GM19452 (cell line): ENCODE results near the gene SH3PXD2B.

ENCODE experiments used
- ATAC-seq: cut with Tn5 transposase; IDR thresholded peaks from one replicate; pipeline ENCODE4 v1.9.1; 2021; ENCODE audit not compliant: unreplicated experiment

SH3PXD2B gene

DNA sequence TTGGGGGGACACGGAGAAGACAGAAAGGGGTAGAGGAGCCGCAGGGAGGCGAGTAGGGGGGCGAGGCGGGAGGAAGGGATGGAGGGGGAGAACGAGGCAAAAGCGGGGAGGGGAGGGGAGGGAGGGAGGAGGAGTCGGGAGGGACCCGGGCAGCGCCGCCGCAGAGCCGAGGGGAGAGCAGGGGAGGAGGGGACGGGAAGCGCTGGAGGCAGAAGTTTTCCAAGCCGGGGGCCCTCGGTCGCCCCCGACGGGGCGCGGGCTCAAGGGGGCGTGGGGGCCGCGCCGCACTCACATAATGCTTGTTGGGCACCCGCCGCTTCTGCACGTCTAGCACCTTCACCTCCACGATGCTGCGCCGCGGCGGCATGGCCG is 353 bp downstream of the SH3PXD2B start:
- no peak for ATAC-seq

DNA sequence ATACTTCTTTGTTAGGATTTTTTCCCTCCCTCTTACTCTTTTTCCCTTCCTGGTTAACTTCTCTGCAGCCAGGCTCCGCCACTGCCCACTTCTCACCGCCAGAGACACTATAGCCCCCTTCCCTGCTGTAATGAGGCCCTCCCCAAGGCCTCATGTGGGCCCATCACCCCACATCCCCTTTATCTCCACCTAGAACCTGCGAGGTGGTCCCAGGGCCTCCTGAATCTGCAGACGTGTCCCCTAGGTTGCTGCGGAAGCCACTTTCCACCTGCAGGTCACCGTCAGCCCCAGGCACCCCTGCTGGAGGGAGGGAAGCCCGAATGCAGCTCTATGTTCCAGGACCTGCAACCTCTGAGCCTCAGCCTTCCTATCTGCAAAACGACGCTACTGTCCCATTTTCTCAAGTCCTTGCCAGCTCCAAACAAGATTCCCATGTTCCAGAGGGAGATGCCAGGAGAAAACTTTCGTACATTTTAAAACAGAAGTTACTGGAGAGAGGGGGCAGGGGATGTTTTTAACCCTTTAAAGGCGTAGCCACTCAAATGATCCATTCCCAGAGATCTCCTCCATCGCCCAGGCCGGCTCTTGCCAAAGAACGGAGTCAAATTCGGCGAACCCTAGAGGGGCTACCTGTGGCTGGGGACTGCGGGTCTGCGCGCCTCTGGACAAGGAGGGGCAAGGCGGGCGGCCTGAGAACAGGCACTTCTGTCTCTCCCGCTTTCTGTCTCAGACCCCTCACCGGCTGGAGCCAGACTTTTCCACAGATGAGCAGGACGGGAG is 929 bp downstream of the SH3PXD2B start:
- no peak for ATAC-seq

DNA sequence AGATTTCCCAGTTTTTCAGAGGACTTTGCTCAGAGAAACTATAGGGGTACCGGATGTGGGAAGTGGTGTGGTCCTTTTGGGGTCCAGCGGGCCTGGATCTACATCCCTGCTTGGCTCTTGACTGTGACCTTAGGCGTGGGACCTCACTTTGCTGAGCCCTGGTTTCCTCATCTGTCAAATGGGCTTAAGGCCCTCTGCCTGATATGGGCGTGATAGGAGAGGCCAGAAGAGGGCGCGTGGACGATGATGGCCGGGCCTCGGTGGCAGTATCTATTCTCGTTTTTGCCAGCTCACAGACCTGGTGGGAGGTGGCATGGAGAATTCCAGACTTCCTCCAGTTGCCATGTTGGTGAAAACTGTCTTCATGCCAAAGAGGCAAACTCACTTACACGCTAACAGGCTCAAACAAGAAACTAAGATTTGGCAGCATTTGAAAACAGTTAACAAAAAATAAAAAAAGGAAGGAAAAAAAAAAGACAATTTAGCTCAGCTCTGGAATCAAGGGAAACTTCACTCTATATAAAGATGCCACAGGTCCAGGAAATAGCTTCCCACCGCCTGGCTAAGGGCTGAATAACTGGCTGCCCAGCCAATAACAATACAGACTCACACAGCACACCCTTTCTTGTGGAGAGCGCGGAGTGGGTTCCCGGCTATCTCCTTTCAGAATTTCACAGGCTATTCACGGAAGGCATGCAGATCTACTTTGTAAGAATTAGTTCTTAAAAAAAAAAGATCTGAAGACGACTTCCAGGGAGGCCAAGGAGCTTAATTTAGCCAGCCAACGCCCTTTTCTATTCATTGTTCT is 1.7 kb downstream of the SH3PXD2B start:
- no peak for ATAC-seq

DNA sequence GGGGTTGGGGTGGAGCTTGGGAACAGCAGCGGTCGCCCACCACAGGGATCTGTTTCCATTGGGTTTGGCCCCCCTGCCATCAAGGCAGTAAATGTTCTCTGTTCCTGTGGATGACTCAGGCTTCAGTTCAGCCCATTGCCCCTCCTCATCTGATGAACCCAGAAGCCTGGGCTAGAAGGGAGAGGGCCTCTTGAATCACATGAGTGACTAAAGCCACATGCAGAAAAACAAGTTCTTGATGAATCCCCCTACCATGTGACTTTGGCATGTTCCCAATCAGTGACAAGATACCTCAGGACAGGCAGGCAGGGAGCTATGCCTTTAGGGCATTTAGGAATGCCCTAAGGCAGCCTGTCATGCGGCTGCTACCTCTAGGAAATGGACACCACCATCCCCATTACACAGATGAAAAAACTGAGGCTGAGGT is 2.5 kb downstream of the SH3PXD2B start:
- no peak for ATAC-seq

DNA sequence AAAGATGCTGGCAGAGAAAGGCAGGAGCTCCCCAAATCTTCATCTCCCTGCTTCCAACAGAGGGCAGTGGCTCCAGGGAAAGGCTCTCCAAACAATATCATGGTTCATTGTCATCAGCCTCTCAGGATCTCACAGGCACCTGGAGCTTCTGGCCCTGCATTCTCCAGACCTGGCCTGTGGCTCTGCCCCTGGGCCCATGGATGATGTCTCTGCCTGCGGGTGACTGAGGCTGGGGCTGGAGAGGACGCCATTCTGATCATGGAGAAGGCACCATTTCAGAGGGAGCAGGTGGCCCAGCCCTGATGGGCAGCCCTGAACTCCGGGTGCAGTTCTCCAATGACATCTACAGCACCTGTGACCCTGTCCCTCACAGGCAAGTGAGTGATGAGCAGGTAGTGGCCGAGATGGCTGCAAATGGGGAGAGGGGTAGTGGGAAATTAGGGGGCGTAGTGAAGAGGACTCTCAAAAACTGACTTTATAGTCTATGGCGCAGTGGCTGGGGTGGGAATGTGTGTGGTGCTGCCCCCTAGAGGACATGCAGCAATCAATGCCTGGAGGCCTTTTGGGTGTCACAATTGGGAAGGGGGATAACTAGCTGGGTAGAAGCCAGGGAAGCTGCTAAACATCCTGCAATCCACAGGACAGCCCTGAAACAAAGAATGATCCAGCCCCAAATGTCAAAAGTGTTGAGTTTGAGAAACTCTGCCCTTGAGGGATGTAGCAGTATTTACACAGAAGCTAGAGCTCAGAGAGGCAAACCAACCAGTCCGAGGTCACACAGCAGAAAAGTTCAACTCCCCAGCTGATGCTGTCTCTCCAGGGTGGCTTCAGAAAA is 3.2 kb downstream of the SH3PXD2B start:
- ATAC-seq, result no peak

DNA sequence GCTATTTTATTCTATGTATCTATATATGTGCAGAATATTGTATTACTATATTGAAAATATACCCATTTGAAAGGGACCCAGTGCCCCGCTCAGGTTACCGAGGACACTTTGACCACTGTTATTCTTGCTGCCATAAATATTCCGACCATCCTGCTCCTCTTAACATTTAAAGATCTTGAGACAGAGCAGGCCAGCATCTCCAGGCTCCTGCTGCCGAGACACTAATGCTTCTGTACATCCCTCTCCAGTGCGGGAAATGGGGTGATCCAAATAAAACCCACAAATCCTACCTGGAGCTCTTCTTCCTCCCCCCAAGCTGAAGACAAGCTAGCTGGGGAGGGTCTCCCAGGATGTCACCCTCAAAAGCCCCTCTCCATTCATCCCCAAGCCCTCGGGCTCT is 3.9 kb downstream of the SH3PXD2B start:
- ATAC-seq, result no peak

DNA sequence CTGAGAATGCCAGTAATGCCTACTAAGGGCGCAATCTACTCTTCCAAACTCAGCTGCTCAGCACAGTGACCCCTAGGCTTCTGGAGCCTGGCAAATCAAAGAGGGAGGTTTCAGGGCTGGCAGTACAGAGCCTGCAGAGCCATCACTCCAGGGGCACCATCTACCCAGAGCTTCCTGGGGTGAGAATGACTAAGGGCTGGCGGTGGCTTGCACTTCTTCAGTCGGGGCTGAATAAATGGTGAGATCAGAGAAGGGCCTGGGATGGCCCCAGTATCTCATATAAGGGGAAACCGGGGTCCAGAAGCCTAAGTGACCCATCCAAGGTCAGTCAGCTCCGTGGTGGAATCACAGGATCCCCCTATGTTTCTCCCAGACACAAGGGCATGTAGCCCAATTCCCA is 5.3 kb downstream of the SH3PXD2B start:
- no peak for ATAC-seq

DNA sequence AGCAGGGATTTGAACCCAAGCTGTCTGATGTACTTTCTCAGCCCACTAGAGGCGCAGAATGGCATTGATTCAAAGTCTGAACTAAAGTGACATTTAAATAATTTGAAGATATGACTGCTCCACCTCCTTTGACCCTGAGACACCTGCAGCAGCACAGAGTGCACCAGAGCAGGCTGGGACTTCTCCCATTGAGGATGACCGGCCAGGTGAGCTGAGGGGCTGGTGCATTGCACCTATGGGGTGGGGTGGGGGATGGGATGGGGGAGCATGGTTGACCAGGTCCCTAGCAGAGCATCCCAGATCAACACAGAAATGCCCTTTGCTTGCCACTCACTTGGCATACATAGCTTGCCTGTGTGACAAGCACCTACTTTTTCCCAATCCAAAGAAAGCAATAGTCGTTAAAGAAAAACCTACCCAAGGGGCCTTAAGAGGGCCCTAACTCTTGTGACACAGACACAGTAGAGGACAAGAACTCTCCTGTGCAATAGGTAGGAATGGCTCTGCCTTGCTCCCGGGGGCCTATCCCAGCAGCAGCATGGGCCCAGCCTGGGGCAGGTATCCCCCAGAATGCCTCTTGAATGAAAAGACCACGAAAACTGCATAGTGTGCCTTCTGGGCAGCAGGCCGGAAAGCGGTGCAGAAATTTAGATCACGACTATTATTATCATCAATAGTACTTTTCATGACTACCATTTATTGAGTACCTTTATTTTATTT is 6.5 kb downstream of the SH3PXD2B start:
- ATAC-seq, result no peak

DNA sequence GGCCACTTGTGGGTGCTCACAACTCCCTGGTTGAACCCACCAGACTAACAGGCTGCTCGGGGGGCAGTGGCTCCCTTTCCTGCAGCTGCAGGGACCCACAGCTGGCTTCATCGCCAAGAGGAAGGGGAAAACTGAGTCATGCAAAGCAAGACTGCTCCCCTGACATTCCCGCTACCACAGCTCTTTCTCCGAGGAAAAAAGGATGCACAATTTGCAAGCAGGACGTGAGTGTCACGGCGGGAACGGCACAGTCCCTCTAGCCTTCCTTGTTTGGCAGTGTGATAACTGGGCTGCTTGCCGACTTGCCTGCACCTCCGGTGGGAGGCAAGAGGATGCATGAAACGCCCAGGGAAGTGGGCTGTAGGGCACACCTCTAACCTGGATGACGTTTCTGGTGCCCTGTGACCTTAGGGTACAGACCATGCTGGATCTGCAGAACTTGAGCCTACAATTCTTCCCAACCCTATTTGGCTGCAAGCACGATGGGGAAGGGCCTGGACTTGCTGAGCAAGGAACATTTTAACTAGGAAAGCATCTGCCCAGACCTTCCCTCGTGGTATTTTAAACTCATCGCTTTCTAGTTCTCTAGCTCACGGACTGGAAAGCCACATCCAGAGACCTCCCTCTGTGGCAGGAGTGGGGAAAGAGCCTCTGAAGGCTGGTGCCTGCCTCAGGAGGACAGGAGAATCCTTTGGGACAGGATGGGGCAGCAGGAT is 7.8 kb downstream of the SH3PXD2B start:
- no peak for ATAC-seq

DNA sequence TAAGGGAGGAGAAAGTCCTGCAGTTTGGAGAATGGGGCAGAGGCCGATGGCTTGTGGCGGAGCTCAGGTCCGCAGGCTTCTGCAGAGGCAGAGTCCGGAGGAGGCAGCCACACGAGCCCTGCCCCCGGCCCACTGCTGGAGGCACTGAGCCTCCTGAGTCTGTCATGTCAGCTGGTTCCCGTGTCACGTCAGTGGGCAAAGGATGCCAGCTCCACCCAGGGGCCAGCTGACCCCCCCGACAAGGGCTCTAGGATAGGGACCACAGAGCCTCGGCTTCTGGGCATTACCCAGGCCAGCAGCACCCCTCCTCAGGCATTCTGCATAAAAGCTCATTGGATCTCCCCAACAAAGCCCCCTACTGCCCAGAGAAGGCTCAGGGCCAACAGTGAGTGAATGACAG is 8.5 kb downstream of the SH3PXD2B start:
- no peak for ATAC-seq

DNA sequence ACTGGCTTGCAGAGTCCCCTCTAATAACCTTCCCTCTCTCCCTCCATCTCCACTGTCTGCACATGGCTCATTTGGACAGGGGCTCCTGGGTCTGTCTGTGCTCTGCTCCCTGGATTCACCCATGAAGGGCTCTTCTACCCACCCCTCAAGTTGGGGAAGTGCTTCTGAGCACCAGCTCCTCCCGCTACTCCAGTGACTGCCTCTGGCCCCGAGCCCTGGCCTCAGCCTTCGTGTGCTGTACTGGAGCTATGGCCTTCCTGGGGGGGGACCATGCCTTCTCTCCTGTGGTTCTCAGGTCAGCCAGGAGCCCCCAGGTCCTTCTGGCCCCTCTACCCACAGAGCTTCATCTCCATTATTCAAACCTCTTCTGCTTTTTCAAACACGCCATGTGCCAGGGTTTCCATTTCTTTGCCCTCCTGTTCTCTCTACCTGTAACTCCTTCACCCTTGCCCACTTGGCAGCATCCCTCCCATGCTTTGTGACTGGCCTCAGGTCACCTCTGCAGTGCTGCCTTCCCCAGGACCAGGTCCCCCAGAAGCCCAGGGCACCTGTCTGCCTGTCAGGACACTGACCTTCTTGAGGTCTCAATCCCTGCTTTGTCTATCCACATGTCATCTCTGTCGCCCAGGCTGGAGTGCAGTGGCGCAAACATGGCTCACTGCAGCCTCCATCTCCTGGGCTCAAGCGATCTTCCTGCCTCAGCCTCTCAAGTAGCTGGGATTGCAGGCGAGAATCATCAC is 9.5 kb downstream of the SH3PXD2B start:
- ATAC-seq, result no peak

DNA sequence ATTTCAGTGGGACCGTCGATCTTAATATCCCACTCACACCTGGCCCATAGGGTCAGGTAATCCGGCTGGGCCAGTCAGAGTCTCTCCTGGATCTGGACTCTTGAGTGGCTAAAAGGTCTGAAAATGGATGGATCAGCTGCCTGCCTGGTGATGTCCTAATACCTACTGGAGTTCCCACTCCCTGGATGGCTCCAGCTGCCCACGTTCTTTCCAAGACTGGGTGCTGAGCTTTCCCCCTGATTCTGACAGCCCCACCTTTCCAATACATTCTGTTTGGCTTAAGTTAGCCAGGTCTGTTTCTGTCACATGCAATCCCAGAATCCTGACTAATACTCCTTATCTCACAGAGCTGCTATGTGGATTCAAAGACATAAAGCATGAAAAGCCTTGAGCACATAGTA is 10.2 kb downstream of the SH3PXD2B start:
- ATAC-seq, result no peak

DNA sequence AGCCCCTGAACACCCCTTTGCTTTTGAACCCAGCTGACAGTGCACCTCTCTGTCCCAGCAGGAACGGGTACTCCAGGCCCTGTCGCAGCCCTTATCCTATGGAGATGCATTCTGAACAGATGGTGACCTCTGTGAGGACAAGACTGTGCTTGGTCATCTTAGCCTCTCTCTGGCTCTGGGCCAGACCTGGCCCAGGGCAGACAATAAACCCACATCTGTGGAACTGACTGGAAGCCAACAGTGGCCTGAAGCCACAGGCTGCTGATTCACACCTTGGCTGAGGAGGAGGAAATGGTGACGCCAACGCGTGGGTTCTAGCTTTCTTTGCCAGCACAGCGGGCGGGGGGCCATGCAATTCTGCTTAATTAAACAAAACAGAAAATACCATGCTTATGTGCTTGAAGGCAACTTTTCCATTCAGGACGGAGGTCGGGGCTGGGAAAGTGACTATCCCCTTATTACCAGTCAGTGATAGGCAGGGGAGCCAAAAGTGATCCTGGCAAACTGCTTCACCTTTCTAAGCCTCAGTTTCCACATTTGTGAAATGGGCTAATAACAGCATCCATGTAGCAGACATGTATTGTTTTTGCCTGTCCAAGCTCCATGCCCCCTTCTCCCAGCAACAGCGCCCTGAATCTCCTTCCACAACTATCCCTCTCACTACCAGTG is 10.8 kb downstream of the SH3PXD2B start:
- no peak for ATAC-seq

DNA sequence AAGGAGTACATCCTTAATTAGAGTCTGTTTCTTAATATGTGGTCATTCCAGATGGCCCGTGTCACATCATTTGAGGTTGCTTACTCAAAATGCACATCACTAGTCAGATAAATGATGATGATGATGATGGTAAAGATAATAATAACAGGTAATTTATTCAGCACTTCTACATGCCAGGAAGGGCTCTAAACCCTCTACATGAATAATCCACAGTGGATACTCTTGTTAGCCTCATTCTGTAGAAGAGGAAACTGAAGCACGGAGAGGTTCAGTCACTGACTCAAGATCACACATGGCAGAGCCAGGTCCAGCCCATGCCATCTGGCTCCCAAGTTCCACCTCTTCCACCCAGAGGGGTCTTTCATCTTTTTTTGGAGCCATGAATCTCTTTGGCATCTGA is 11.7 kb downstream of the SH3PXD2B start:
- no peak for ATAC-seq

DNA sequence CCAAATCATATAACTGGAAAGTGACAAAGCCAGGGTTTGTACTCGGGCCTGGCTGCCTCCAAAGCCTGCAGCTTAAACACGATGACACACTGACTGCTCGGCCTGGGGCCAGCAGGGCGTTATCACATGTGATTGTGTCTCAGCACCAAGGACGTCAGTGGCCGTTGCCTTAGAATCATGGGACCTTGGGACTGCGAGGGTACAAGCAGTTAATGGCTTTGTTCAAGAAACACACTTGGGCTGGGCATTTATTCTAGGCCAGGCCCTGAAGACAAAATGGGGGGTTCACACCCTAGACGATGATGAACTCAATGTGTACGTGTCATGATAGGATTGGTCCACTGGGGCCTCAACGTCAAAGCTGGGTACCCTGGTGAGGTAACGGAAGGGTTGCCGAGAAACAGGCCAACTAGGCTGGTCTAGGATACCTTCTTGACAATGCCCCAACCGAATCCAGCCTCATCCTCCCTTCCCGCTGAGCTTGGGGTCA is 13.0 kb downstream of the SH3PXD2B start:
- ATAC-seq, result no peak

DNA sequence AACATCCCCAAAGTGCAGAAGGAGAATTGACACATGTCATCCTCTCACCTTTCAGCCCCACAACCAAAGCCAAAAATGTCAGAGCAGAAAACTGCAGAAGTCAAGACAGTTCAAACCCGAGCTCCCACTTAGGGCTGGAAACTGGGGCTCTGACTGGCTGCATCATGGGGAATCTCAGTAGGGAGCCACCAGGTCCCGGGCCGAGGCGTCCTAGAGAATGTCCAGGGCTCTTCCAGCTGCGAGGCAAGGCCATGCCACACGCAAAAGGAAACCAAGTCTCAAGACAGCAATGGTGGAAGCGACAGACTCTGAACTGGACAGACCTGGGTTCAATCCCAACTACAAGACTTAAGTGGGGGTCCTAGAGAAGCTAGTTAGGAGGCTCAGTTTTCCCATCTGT is 13.8 kb downstream of the SH3PXD2B start:
- ATAC-seq, result no peak

DNA sequence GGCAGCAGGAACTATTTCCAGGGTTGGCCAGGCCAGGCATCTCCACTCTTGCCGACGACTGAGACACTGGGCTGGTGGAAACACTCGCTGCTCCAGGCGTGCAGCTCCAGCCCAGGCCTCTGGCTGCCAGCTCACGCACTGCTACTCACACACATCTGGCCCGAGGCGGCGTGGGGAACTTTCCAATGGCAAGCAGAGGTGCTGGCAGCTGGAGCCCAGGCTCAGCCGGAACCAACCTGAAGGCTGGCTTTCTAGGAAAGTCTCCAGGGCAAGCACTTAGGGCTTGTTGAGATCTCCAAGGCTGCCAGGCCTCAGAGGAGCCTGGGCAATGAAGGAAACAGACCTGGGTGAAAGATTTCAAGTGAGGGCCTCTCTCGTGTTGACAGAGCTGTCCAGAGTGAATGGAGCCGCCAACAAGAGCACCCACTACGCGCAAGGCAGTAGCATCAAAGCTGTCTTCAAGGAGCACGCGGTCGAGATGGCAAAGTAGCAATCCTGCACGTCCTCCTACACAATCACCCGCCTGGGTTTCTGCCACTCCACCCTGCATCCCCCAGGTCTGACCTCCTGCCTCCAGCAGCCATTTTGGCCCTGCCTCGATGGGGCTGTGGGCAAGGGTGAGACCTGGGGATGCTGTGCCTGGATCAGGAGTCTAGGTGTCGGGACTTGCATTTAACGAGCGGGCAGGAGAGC is 14.4 kb downstream of the SH3PXD2B start:
- ATAC-seq, result no peak

DNA sequence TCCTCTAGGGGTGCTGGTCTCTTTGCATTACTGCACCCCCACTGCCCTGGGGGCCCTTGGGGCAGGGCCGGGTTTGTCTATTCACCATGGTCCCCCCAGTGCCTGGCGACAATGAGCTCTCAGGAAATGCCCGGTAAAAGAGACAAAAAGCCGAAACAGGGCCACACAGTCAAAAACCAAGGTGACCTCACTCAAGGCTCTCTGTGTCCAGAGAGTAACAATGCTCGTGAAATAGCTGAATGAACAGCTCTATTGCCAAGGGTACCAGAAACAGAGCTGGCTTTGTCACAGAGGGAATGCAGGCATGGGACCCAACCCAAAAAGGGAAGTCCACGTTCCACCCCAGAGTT is 16.0 kb downstream of the SH3PXD2B start:
- no peak for ATAC-seq
